NCI-H2196 treated with DMSO at 0.1 percent for 48 hours (cell line): ENCODE data around the gene IREB2.
"Not testable (repeated sequence)": the region's sequence is repeated elsewhere in the genome, so short reads cannot be mapped to it uniquely, and the experiment has no call there.

Source experiments
- DNase-seq: peaks from one replicate; lab custom pipeline; 2025; ENCODE audit not compliant: unreplicated experiment; lab: John Stamatoyannopoulos, UW

IREB2 gene

DNA sequence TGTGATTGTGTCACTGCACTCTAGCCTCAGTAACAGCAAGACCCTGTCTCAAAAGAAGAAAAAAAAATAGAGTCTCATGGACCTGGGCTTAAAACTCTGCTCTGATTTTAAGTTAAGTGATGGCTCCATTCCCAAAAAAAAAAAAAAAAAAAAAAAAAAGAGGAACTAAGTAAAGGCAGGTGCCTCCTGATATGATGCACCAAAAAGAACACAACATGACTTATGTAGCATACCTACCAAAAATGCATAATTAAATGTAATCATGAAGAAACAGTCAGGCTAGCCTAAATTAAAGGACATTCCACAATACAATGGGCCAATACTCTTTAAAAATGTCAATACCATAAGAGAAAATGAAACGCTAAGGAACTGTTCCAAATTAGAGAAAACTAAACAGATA is 5.4 kb upstream of the IREB2 start:
- no peak for DNase-seq

DNA sequence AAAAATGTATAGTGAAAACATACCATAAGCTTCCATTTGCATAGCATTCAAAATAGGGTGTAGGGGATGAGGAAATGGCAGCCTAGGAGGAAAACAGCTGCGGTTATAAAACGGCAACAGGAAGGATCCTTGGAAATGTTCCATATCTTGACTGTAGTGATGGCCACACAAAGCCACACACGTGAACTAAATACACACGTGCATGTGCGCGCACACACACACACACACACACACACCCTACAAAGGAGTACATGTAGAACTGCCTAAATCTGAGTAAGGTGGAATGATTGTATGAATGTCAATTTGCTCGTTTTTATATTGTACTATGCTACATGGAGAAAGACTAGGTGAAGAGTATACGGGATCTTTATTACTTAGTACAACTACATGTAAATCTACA is 3.9 kb upstream of the IREB2 start:
- DNase-seq: no peak

DNA sequence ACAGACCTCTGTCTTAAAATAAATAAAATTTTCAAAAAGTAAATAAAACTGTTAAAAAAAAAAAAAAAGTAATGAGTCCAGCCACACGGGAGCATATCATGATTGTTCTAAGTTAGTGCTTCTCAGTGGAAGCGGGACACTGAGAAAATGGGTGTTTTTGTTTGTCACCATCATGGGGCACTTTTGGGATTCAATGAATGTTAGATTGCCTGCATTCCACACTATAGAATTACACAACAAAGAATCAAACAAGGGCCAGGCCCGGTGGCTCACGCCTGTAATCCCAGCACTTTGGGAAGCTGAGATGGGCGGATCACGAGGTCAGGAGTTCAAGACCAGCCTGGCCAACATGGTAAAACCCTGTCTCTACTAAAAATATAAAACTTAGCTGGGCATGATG is 3.3 kb upstream of the IREB2 start:
- not testable (repeated sequence) for DNase-seq

GRCh38 chr15:78437107-78437761 is 782 bp upstream of the IREB2 start:
- DNase-seq: no peak

DNA sequence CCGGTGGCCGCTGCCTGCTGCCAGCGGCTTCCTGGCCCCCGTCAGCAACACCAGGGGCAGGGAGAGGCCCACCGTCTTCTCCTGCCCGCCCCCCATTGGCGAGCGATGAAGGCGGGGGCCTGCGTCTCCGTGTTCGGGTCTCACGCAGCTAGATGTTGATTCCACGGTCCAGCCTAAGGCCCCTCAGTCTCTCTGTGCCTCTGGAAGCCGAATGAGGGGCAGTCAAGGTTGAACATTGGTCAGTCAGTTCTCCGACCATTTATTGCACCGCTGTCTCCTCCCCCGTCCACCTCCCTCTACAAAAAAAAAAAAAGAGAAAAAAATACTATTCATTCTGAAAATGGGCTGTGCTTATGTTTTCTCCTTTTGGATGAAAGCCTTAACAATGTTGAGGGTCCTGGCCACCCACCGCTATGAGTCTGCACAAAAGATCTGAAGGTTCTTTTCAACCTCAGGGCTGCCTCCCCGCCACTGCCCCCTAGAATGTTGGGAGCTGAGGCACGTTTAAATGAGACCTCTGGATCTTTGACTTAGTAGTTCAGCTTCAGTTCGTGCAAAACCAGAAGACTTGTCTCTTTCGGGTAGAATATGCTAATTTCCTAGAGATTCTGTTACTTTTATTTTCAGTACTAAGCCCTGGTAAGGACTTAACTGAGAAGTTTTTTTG is 736 bp downstream of the IREB2 start:
- DNase-seq: no peak

GRCh38 chr15:78440375-78441373 is 2.7 kb downstream of the IREB2 start:
- no peak for DNase-seq

GRCh38 chr15:78444255-78444654 is 6.2 kb downstream of the IREB2 start:
- DNase-seq: no peak

GRCh38 chr15:78445875-78446274 is 7.9 kb downstream of the IREB2 start:
- DNase-seq: no peak

DNA sequence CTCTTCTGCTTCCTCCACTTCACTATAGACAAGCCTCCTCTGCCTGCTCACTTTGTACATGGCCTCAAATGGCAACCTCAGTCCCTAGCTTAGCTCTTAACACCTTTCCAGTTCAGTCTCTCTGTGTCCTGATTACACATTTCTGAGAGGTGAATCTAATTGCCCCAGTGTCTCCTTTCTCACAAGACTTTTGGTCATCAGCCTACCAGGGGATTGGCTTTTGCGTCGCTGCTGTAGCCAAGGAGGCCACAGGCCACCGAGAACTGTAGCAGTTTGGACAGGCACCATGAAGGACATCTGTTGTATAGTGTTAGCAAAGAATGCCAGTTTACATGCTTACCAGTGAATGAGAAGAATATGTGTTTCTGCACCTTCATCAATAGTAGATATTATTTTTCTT is 8.5 kb downstream of the IREB2 start:
- no peak for DNase-seq

DNA sequence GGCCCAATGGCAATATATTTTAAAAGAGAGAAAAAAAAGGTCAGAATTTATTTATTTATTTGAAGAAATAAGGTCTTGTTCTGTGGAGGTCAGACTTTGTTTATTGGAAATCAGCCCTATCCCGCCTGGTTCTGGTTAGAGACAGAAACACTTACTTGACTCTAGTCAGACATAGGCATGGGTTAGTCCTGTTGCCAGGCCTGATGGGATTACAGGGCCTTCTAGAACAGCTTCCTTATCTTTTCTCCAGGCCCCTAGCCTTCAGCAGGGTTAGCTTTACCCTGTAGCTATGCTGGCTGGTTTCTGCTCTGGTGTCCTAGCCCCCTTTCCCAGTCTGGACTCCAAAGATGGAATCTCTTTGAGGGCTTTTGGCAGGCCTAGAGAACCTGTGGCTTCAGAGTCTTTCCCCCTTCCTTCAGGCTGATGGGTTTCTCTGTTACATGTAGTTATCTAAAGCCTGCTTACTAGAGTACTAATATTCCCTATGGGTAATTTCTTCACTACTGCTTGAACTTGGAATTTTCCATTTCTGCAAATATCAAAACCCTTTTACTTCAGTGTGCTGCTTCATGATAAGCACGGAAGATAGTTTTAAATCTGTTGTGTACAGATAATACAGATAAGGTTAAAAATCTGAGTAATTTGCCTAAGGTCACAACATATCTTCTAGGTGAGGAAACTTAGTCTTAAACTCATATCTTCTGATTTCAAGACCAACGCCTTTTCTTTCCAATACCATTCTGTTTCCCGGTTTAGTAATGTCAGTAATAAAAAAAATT is 10.6 kb downstream of the IREB2 start:
- no peak for DNase-seq

DNA sequence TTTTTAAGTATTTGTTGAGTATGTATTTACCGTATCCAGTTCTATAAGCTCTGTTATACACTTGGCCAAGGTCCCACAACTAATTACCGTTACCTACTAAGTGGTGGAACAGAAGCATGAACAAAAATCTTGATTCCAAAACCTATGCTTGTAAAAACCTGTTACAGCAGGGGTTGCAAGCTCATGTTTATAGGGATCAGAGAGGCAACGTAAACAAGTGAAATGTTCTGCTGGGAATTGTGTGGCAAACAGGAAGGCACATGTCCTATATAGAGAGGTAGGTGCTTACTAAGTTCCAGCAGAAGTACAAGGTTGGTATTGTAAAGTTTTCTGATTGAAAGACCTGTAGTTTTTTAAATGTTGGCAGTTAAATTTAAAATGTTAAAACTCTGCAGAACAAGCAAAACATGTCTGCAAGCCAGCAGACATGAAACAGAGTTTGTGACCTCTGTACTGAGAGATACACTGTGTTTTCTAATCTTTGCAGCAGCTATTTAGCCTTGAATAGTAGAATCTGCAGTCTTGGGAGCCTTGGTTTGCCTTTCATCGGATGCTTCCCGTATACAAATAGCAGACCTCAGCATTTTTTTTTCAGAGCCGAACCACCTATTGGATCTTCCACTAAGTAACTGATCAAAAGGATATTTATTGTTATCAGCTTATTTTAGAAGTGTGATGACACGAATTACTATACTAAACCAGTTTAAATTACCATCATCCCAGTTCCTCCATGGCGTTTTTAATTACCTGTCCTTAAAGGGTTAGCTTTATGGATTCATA is 11.4 kb downstream of the IREB2 start:
- DNase-seq: no peak

GRCh38 chr15:78450285-78450858 is 12.4 kb downstream of the IREB2 start:
- no peak for DNase-seq

DNA sequence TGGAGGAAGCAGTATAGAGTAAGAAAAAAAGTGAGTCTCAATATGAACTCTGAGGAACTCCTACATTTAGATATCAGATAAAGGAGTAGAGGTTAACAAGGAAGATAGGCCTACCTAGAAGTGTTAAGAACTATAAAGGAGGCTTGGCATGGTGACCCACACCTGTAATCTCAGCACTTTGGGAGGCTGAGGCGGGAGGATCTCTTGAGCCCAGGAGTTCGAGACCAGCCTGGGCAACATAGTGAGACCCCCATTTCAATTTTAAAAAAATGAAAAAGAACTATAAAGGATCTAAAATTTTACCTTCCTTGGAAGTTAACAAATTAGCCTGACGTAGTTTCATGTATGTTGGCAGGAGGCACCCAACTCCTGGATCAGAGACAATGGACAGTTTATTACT is 14.5 kb downstream of the IREB2 start:
- no peak for DNase-seq

DNA sequence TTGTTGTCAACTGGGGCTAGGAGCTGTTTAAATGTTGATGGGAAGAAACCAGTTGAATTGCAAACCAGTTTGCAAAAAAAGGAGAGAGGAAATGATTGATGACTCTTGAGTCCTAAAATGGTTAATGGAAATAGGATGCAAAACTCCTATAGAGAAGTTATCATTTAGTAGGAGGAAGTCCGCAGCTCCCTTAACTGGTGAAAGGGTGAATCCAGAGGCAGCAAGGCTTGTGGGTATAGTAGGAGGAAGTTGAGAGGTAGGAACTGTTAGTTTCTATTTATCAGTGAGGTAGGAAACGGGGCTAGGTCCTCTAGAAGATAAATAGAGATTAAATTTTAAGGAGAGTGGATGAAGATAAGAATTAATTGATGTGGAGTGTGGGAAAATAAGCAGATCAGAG is 15.4 kb downstream of the IREB2 start:
- DNase-seq: no peak

DNA sequence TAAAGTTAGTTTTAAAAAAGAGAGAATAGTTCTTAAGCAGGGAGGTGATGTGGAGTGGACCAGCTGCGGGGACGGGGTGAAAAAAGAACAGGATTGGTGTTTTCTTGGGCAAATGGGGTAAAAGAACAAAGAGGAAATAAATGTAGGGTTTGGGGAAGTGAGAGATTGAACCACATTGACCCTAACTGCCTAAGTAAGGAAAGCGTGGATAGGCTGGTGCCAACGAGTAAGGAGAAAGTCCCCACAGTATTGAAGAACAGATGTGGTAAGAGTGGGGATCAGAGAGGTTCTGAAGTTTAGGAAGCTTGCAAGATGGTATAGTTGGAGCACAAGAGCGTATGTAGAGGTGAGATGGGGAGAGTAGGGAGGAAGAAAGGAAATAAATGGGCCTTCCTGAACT is 17.0 kb downstream of the IREB2 start:
- DNase-seq: no peak

DNA sequence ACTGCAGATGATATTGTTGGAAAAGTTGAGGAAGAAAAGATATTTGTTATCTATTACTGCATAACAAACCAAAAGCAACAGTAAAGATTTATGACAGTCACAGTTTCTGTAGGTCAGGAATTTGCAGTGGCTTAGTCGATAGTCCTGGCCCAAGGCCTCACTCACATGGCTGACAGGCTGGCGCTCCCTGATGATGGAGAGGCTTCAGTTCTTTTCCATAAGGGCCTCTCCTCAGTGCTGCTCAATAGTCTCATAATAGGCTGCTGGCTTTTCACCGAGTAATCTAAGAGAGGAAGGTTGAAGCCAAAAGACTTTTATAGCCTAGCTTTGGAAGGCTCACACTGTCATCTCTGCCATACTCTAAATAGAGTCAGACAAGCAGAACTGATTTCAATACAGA is 17.7 kb downstream of the IREB2 start:
- peak; percentile 7 for DNase-seq

- no peak for DNase-seq
Observed at GRCh38 chr15:78456426-78456825, 18.4 kb downstream of the IREB2 start.

DNA sequence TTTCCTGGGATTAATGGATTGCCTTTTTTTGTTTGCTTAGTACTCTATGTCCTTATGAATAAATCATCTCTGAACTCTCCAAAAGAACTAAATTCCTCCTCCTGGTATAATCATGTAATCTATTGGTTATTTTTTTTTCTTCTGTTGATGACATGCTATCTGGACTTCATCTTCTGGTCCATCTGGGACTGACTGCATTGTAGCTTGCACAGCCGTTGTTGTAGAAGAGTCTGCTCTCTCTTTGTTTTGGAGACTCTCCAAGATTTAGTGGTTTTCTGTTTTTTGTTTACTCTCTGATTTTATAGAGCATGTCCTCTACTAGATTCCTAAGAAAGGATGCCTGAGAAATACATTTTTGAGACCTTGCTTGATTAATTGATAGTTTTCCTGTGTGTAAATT is 19.1 kb downstream of the IREB2 start:
- peak; percentile 38 for DNase-seq

DNA sequence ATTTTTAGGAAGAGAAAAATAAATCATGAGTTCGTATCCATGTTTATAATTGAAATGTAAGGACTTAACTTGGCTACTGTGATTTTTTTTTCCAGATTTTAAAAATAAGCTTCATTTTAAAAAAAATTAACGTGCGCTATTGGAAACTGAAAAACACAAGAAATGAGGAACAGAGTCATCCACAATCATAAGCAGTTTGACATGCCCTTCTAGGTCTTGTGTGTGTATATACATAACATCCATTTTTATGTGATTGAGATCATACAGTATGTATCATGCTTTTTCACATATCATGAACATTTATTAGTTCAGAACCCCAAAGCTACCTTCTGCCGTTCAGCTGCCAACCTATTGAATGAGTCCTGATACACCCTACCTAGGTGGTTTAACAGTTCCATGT is 22.7 kb downstream of the IREB2 start:
- no peak for DNase-seq
